ENCODE measurements around the gene ABCC6. TPM values are rescaled to one million over a fixed set of nuclear protein-coding genes. Genes with fewer than 3 reads are reported as not detected.

Gene ABCC6
- total RNA-seq, result 2.2 and 3.6 TPM in 2 replicates

DNA sequence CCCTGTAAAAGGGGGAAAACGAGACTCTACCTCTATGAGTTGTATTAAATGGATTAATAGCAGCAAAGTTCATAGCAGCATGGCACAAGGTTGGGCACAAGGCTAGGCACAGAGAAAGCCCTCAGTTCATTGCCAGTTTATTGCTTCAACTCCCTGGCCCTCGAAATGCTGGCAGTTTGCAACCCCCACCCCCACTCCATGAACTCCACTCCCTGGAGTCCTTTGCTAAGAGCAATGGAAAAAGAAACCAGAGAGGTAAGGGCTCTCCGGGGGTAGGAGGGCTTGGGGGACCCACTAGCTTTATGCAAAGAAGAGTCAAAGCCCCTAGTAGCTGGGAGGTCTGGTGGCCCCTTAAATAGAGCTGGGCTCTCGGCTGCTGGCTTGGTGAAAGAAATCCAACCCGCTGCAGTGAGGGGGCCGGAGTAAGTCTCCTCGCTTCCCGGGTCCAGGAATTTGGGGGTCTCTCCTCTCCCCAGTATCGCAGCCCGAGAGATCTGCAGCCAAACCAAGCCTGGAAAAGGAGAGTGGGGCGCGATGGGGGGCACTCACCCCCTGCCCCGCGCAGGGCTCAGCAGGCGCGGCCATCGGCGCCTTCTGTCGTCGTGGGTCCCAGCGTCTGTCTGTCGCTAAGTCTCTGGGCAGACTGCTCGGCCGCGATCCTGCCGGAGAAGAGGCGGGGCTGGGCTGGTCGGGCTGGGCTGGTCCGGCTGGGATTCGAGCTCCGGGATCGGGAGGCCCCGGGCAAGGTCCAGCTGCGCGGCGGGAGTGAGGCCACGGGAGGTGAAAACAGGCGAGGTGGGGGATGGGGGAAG is at the start of gene ABCC6:
TSS of gene ABCC6 (minus strand) at position 645 of the 812 bp plus-strand sequence. CDS start at position 585, 60 bp downstream.

Other genes starting within 250 kb of the ABCC6 start
- 29.4 and 43.0 TPM in 2 replicates for gene NOMO3, start 9.0 kb upstream of the ABCC6 start, total RNA-seq
- gene NPIPA7, start 155.6 kb upstream of the ABCC6 start, total RNA-seq, result 2.9 TPM in 1 of 2 replicates, not detected in the other

Data from hair follicle dermal papilla cell (primary cell).